Endothelial cell of umbilical vein (primary cell): ENCODE measurements around the gene GALR2. TPM values are rescaled to one million over a fixed set of nuclear protein-coding genes. Genes with fewer than 3 reads are reported as not detected.

Source experiments
- BruUV-seq: library from RNA; stranded (reverse); fragments of 400-500 nt; replicated peaks from 2 replicates; lab custom pipeline; 2021; lab: Mats Ljungman, UMichigan
- CTCF ChIA-PET: fragments of 300-600, 350-600 bp; sonication (Branson Sonifier 250); formaldehyde crosslinking; loops from one replicate; lab custom pipeline; 2021; ENCODE audit warnings: antibody characterized with exemption, inconsistent platforms; lab: Charles Lee
- POLR2A ChIA-PET: fragments of 300-600, 350-600 bp; sonication (Branson Sonifier 250); formaldehyde crosslinking; loops from one replicate; lab custom pipeline; 2021; ENCODE audit warnings: antibody characterized with exemption, inconsistent platforms; lab: Charles Lee
- DNase-seq: peaks from one replicate; pipeline ENCODE4 v3.0.0-alpha.2; 2011; ENCODE audit warnings: low read depth, low spot score
- FAIRE-seq: peaks from 2 replicates; lab custom pipeline; 2011; peaks lifted over from hg19 to GRCh38; lab: Jason Lieb, UNC
- H2AFZ ChIP-seq: 2 replicates; pipeline ENCODE4 v1.6.0; 2012; ENCODE audit warnings: low read depth, low read length, control low read depth, inconsistent platforms
- H3K27ac ChIP-seq: 2 replicates; pipeline ENCODE4 v1.5.1; 2011; ENCODE audit warnings: low read depth, mild to moderate bottlenecking, control low read depth, low read length, moderate library complexity; ENCODE audit not compliant: insufficient read depth
- H3K27me3 ChIP-seq, 2 experiments: 2 replicates each; pipeline versions ENCODE4 v1.6.0 to v1.6.1; 2011; ENCODE audit warnings: low read length in 2 of 2, mixed read lengths in 1 of 2; ENCODE audit not compliant: control insufficient read depth in 2 of 2, insufficient read depth in 2 of 2
- H3K36me3 ChIP-seq, 2 experiments: 2 replicates in 1 of 2; 3 replicates in 1 of 2; pipeline ENCODE4 v1.5.1; 2011; ENCODE audit warnings: low read length in 2 of 2, mild to moderate bottlenecking in 1 of 2, moderate library complexity in 1 of 2; ENCODE audit not compliant: control insufficient read depth in 2 of 2, insufficient read depth in 2 of 2; ENCODE audit errors: extremely low read depth in 1 of 2
- H3K4me1 ChIP-seq: 3 replicates; pipeline ENCODE4 v1.5.1; 2011; ENCODE audit warnings: mild to moderate bottlenecking, low read length; ENCODE audit not compliant: control insufficient read depth, insufficient read depth; ENCODE audit errors: extremely low read depth
- H3K4me2 ChIP-seq: 2 replicates; pipeline ENCODE4 v1.6.1; 2011; ENCODE audit warnings: low read length, control low read depth, mixed read lengths; ENCODE audit not compliant: insufficient read depth
- H3K4me3 ChIP-seq, 3 experiments: fragments of 200-600 bp in 1 of 3; sonication (generic), shearing (Covaris generic) in 1 of 3; replicated peaks in 1 of 3; 2 replicates each; pipeline ENCODE4 v1.5.1; 2011 to 2016; ENCODE audit warnings: control low read depth in 3 of 3, low read length in 3 of 3, mild to moderate bottlenecking in 2 of 3, inconsistent platforms in 1 of 3, low read depth in 1 of 3, moderate library complexity in 1 of 3; ENCODE audit not compliant: insufficient read depth in 1 of 3
- H3K79me2 ChIP-seq: 2 replicates; pipeline ENCODE4 v1.6.0; 2012; ENCODE audit warnings: low read length, inconsistent platforms; ENCODE audit not compliant: control insufficient read depth, insufficient read depth
- H3K9ac ChIP-seq: replicated peaks from 2 replicates; pipeline ENCODE3; 2011; ENCODE audit warnings: low read length, control low read depth; ENCODE audit not compliant: insufficient read depth; ENCODE audit errors: extremely low read depth
- H3K9me1 ChIP-seq: replicated peaks from 3 replicates; pipeline ENCODE4 v1.6.0; 2011; ENCODE audit warnings: mild to moderate bottlenecking, low read length; ENCODE audit not compliant: control insufficient read depth, insufficient read depth; ENCODE audit errors: extremely low read depth
- H3K9me3 ChIP-seq: replicated peaks from 2 replicates; pipeline ENCODE4 v1.5.1; 2012; ENCODE audit warnings: low read length, inconsistent platforms; ENCODE audit not compliant: control insufficient read depth, insufficient read depth
- H4K20me1 ChIP-seq: replicated peaks from 2 replicates; pipeline ENCODE3; 2011; ENCODE audit warnings: mild to moderate bottlenecking, low read length; ENCODE audit not compliant: control insufficient read depth, insufficient read depth; ENCODE audit errors: extremely low read depth
- CTCF ChIP-seq, 2 donors: IDR thresholded peaks; 1 replicate in 1 of 2; 2 replicates in 1 of 2; pipeline ENCODE4 v1.5.1; 2011; ENCODE audit warnings: low read length in 2 of 2, mild to moderate bottlenecking in 2 of 2, moderate library complexity in 2 of 2, control low read depth in 1 of 2, inconsistent platforms in 1 of 2, low read depth in 1 of 2; ENCODE audit not compliant: insufficient read depth in 1 of 2; ENCODE audit errors: extremely low read depth in 1 of 2
- EZH2 ChIP-seq: IDR thresholded peaks from 2 replicates; pipeline ENCODE4 v1.6.1; 2012; ENCODE audit warnings: borderline replicate concordance, low read depth, mild to moderate bottlenecking, moderate library complexity, low read length, inconsistent platforms; ENCODE audit not compliant: severe bottlenecking
- FOS ChIP-seq: IDR thresholded peaks from 2 replicates; pipeline ENCODE4 v1.6.1; 2011; ENCODE audit warnings: mild to moderate bottlenecking, low read length, moderate library complexity, borderline replicate concordance; ENCODE audit not compliant: insufficient read depth
- GATA2 ChIP-seq: IDR thresholded peaks from 2 replicates; pipeline ENCODE4 v1.7.0; 2011; ENCODE audit warnings: low read depth, mild to moderate bottlenecking, moderate library complexity, mixed read lengths, low read length; ENCODE audit not compliant: insufficient read length, insufficient read depth
- JUN ChIP-seq: IDR thresholded peaks from 2 replicates; pipeline ENCODE4 v1.6.1; 2011; ENCODE audit warnings: borderline replicate concordance, low read depth; ENCODE audit not compliant: insufficient read length, insufficient read depth
- MYC ChIP-seq: IDR thresholded peaks from one replicate; pipeline ENCODE4 v1.6.1; 2011; ENCODE audit warnings: mild to moderate bottlenecking, low read depth, low read length
- POLR2A ChIP-seq: IDR thresholded peaks from 2 replicates; pipeline ENCODE4 v1.6.1; 2012; ENCODE audit warnings: low read depth, mild to moderate bottlenecking, control low read depth, low read length
- POLR2AphosphoS5 ChIP-seq: IDR thresholded peaks from 2 replicates; pipeline ENCODE4 v1.6.1; 2012; ENCODE audit warnings: low read depth, mild to moderate bottlenecking, control low read depth, low read length, moderate library complexity; ENCODE audit not compliant: insufficient read depth
- dilution Hi-C: fragments of 300-500 bp; cut with MboI; formaldehyde crosslinking; loops from one replicate; pipeline ENCODE4 v1.15.0; 2019; ENCODE audit warnings: low sequenced_read_pairs; ENCODE audit not compliant: extremely low pct_ligation_motif_present
- intact Hi-C: fragments of 100-400 bp; cut with micrococcal nuclease; formaldehyde crosslinking; loops from one replicate; pipeline ENCODE4 v1.10.0; 2022
- polyA plus RNA-seq, 4 experiments: library from polyadenylated mRNA; depleted of rRNA in 3 of 4; stranded (reverse) in 3 of 4; unstranded in 1 of 4; fragments of >200 nt; gene quantifications; 2 replicates each; pipeline versions ENCODE4 v1.2.1 to v1.2.3, GENCODE V29; 2011 to 2012; ENCODE audit warnings: missing spikeins in 1 of 4
- total RNA-seq: library from RNA; stranded (reverse); gene quantifications from 2 replicates; pipeline ENCODE4 v1.2.3, GENCODE V29; 2021

GALR2 gene
- total and polyA plus RNA-seq, 2 donors (not counting 3 experiments of a cell fraction or from before 2014, with no cell fraction given): 0.47 TPM; not detected in 1

GRCh38 chr17:76071531-76072147 lies 2.9 kb upstream of the GALR2 start:
- no peak for TF ChIP-seq POLR2AphosphoS5
- TF ChIP-seq EZH2: no peak
- TF ChIP-seq JUN: no peak
- no peak for TF ChIP-seq GATA2
- no peak for TF ChIP-seq MYC
- TF ChIP-seq POLR2A: no peak
- TF ChIP-seq CTCF (IDR thresholded peaks at IDR 0.05; ENCODE audit: extremely low read depth in 1 of 2, insufficient read depth in 1 of 2, low read depth in 1 of 2, low read length in 2 of 2): no peak
- TF ChIP-seq FOS: no peak
- Histone ChIP-seq H2AFZ (peak overlapping the region; percentile 43), H3K27me3 (peaks cover 27 to 33% of the 10 kb centered on the region in 2 experiments), H3K79me2 (peaks cover 35% of the 10 kb centered on the region), H3K36me3 (peaks cover 2 to 11% of the 10 kb centered on the region in 2 experiments), H3K27ac (peak overlapping the region; percentile 67), H3K9me1 (no peaks in the 10 kb centered on the region), H3K4me3 (peak overlapping the region; percentile 59 to 95 (median 73)), H3K4me2 (peak overlapping the region; percentile 87), H3K4me1 (peaks cover 16% of the 10 kb centered on the region), H3K9me3 (no peaks in the 10 kb centered on the region), H3K9ac (peak overlapping the region; percentile 82), H4K20me1 (peaks cover 2% of the 10 kb centered on the region)
- intact Hi-C loops (loop anchor here (1.0 to 5.0 kb wide), 2 partner anchors 32 to 44 kb away; partner anchors contain the start of genes EVPL and EXOC7), dilution Hi-C loops (no loop called here)
- FAIRE-seq (peak; percentile 80), DNase-seq (no peak)
- CTCF ChIA-PET: interaction anchor here (1.0 to 1.7 kb wide), 3 partner anchors 11 to 58 kb away, joined by 3 to 10 read pairs (median 3); no protein-coding TSS in a partner anchor
- BruUV-seq: TSS peak; percentile 47
- POLR2A ChIA-PET: interaction anchor here (1.2 kb wide), 1 partner anchor 8 kb away, joined by 8 read pairs; no protein-coding TSS in a partner anchor
